DND-41 (cell line): ENCODE data around the gene CUBN.

Experiments
- CTCF ChIP-seq: IDR thresholded peaks from 2 replicates; pipeline ENCODE4 v1.5.1; 2012; ENCODE audit warnings: borderline replicate concordance, low read length, moderate library complexity, mild to moderate bottlenecking; ENCODE audit not compliant: poor library complexity, severe bottlenecking; ENCODE audit errors: extremely low read depth
- EZH2 ChIP-seq: IDR thresholded peaks from 3 replicates; pipeline ENCODE4 v1.6.1; 2012; ENCODE audit warnings: borderline replicate concordance, low read depth, mild to moderate bottlenecking, moderate library complexity, low read length, inconsistent platforms; ENCODE audit not compliant: severe bottlenecking

- TF ChIP-seq CTCF, result no peak
- TF ChIP-seq EZH2, result no peak
Observed at GRCh38 chr10:17112566-17112965, 17.0 kb downstream of the CUBN start.
